ENCODE results near the gene CFAP45. TPM values are rescaled to one million over a fixed set of nuclear protein-coding genes. Genes with fewer than 3 reads are reported as not detected.

The CFAP45 gene
- polyA plus RNA-seq, 1 of the 3 experiments (the other 2 are of a cell fraction): 0.74 TPM

- no peak for TF ChIP-seq EZH2phosphoT487 (IDR thresholded peaks at IDR 0.05; ENCODE audit: borderline replicate concordance, low read depth)
- TF ChIP-seq RAD21 (IDR thresholded peaks at IDR 0.05; ENCODE audit: low read length): no peak
- peak; percentile 80; the same call in 1 of the 2 replicates for TF ChIP-seq SIN3A (IDR thresholded peaks at IDR 0.05; ENCODE audit: borderline replicate concordance, low read depth, low read length)
- TF ChIP-seq JUND (IDR thresholded peaks at IDR 0.05): peak; percentile 87
- TF ChIP-seq FOXJ3 (CRISPR knock-in tag; IDR thresholded peaks at IDR 0.05): no peak
- peak; percentile 77 for TF ChIP-seq ELF1 (IDR thresholded peaks at IDR 0.05)
- no peak for TF ChIP-seq ZBTB33 (IDR thresholded peaks at IDR 0.05; ENCODE audit: borderline replicate concordance, low read depth)
- TF ChIP-seq EP300 (IDR thresholded peaks at IDR 0.05; ENCODE audit: borderline replicate concordance in 1 of 2, low read depth in 1 of 2, low read length in 1 of 2): peak in 1 of 2 experiments; percentile 76; a peak in 1 of 4 replicates
- no peak for TF ChIP-seq RCOR1 (IDR thresholded peaks at IDR 0.05; ENCODE audit: low read length)
- 0 out of 2 replicates have a peak, but pooled peaks have one; percentile 27 for TF ChIP-seq PBX3 (IDR thresholded peaks at IDR 0.05)
- no peak; the same call in 1 of the 2 replicates for TF ChIP-seq RXRA (IDR thresholded peaks at IDR 0.05; ENCODE audit: borderline replicate concordance, low read depth)
- TF ChIP-seq YY1 (IDR thresholded peaks at IDR 0.05; ENCODE audit: low read depth): no peak
- TF ChIP-seq MXI1 (IDR thresholded peaks at IDR 0.05; ENCODE audit: low read depth, low read length): no peak
- no peak for TF ChIP-seq TAF1 (IDR thresholded peaks at IDR 0.05; ENCODE audit: borderline replicate concordance, low read depth, low read length)
- no peak for TF ChIP-seq CTCF (IDR thresholded peaks at IDR 0.05)
- no peak for TF ChIP-seq SMC3 (IDR thresholded peaks at IDR 0.05; ENCODE audit: low read depth, low read length)
- TF ChIP-seq NFIC (IDR thresholded peaks at IDR 0.05; ENCODE audit: borderline replicate concordance): peak; percentile 100
- TF ChIP-seq USF1 (IDR thresholded peaks at IDR 0.05; ENCODE audit: borderline replicate concordance, low read depth): no peak; the same call in 1 of the 2 replicates
- no peak for TF ChIP-seq GABPA (IDR thresholded peaks at IDR 0.05; ENCODE audit: low read depth)
- TF ChIP-seq CHD2 (IDR thresholded peaks at IDR 0.05; ENCODE audit: low read length, partially characterized antibody): no peak
These were observed 18.1 kb downstream of the CFAP45 start (continued) for GRCh38 chr1:159881622-159882526.

Measured in SK-N-SH (cell line).